ENCODE measurements around the gene HNRNPLL.

- no peak for TF ChIP-seq POLR2A (IDR thresholded peaks at IDR 0.05; ENCODE audit: borderline replicate concordance, extremely low read depth, insufficient read depth, insufficient read length)
- TF ChIP-seq CTCF (IDR thresholded peaks at IDR 0.05 in 2 of 3, conservative IDR thresholded peaks at IDR 0.05 in 1 of 3; ENCODE audit: borderline replicate concordance in 1 of 3, insufficient read depth in 1 of 3, low read depth in 2 of 3, low read length in 2 of 3), result no peak
- no peak for TF ChIP-seq REST (IDR thresholded peaks at IDR 0.05; ENCODE audit: low read depth)
- no peak for TF ChIP-seq YY1 (IDR thresholded peaks at IDR 0.05; ENCODE audit: extremely low read depth, insufficient replicate concordance, low read depth, low read length)
Observed at GRCh38 chr2:38546585-38546984, 56.1 kb downstream of the HNRNPLL start.
